ENCODE measurements around the gene ZNF649. TPM values are rescaled to one million over a fixed set of nuclear protein-coding genes. Genes with fewer than 3 reads are reported as not detected.
A peak's percentile ranks its signal among the peaks of the same experiment; 100 is the strongest.

The ZNF649 gene
- total and polyA plus RNA-seq, 10 of the 15 experiments (the other 5 are each of a cell fraction or from before 2014, with no cell fraction given): 0.87 to 9.7 (median 4.7) TPM

GRCh38 chr19:51926784-51927741, 22.2 kb upstream of the ZNF649 start, which contains the start of gene ZNF613 (continued):
- TF ChIP-seq KAT2A (conservative IDR thresholded peaks at IDR 0.05; ENCODE audit: control insufficient read depth, low read depth, low read length) (no peak), BACH1 (IDR thresholded peaks at IDR 0.05; ENCODE audit: borderline replicate concordance) (0 out of 2 replicates have a peak, but pooled peaks have one; percentile 12), CHD4 (IDR thresholded peaks at IDR 0.05) (no peak), TCF3 (IDR thresholded peaks at IDR 0.05; ENCODE audit: borderline replicate concordance, insufficient read depth, low read depth, low read length) (no peak), JUND (IDR thresholded peaks at IDR 0.05; ENCODE audit: low read depth, low read length) (no peak), ZNF217 (IDR thresholded peaks at IDR 0.05) (no peak), STAT3 (IDR thresholded peaks at IDR 0.05; ENCODE audit: low read depth, low read length) (no peak), PAX5 (IDR thresholded peaks at IDR 0.05; ENCODE audit: borderline replicate concordance, low read depth, low read length) (peak; percentile 62; the same call in 1 of the 2 replicates), HDGF (IDR thresholded peaks at IDR 0.05) (no peak), ESRRA (IDR thresholded peaks at IDR 0.05; ENCODE audit: low read length) (peak; percentile 12; the same call in 1 of the 2 replicates), CHD1 (IDR thresholded peaks at IDR 0.05; ENCODE audit: low read depth, low read length) (no peak), SMARCA5 (IDR thresholded peaks at IDR 0.05) (no peak), REST (IDR thresholded peaks at IDR 0.05; ENCODE audit: low read depth, low read length) (no peak), MXI1 (IDR thresholded peaks at IDR 0.05; ENCODE audit: low read depth, low read length) (peak; percentile 58; the same call in 1 of the 2 replicates), ZBTB11 (CRISPR knock-in tag; IDR thresholded peaks at IDR 0.05) (no peak), SIX5 (IDR thresholded peaks at IDR 0.05; ENCODE audit: low read depth, low read length, severe bottlenecking) (peak; percentile 55), SUPT20H (IDR thresholded peaks at IDR 0.05; ENCODE audit: borderline replicate concordance, control insufficient read depth, low read depth, low read length) (no peak), STAT1 (conservative IDR thresholded peaks at IDR 0.05) (0 out of 2 replicates have a peak, but pooled peaks have one; percentile 38), POLR2AphosphoS2 (IDR thresholded peaks at IDR 0.05; ENCODE audit: low read depth, low read length) (no peak), TBL1XR1 (IDR thresholded peaks at IDR 0.05; ENCODE audit: low read depth, low read length) (no peak), ZNF24 (IDR thresholded peaks at IDR 0.05) (0 out of 2 replicates have a peak, but pooled peaks have one; percentile 50), HDAC6 (IDR thresholded peaks at IDR 0.05; ENCODE audit: unreplicated experiment) (no peak), RBBP5 (conservative IDR thresholded peaks at IDR 0.05) (no peak)
